Neuron (in vitro differentiated cells): ENCODE results near the gene KLF15.

Experiments
- H2AFZ ChIP-seq: one replicate; pipeline ENCODE4 v1.6.1; 2013; ENCODE audit warnings: low read depth, mild to moderate bottlenecking, inconsistent platforms, low read length, moderate library complexity
- H3K27me3 ChIP-seq: one replicate; pipeline ENCODE4 v1.6.1; 2013; ENCODE audit warnings: low read length; ENCODE audit not compliant: insufficient read depth
- H3K36me3 ChIP-seq: one replicate; pipeline ENCODE4 v1.6.1; 2013; ENCODE audit warnings: low read length; ENCODE audit not compliant: insufficient read depth
- H3K4me1 ChIP-seq: one replicate; pipeline ENCODE4 v1.6.1; 2013; ENCODE audit warnings: low read length; ENCODE audit not compliant: insufficient read depth
- H3K4me3 ChIP-seq: 2 replicates; pipeline ENCODE4 v1.5.1; 2013; ENCODE audit warnings: mild to moderate bottlenecking, low read length, moderate library complexity
- H3K9me3 ChIP-seq: one replicate; pipeline ENCODE4 v1.6.1; 2013; ENCODE audit warnings: low read length

The KLF15 gene

DNA sequence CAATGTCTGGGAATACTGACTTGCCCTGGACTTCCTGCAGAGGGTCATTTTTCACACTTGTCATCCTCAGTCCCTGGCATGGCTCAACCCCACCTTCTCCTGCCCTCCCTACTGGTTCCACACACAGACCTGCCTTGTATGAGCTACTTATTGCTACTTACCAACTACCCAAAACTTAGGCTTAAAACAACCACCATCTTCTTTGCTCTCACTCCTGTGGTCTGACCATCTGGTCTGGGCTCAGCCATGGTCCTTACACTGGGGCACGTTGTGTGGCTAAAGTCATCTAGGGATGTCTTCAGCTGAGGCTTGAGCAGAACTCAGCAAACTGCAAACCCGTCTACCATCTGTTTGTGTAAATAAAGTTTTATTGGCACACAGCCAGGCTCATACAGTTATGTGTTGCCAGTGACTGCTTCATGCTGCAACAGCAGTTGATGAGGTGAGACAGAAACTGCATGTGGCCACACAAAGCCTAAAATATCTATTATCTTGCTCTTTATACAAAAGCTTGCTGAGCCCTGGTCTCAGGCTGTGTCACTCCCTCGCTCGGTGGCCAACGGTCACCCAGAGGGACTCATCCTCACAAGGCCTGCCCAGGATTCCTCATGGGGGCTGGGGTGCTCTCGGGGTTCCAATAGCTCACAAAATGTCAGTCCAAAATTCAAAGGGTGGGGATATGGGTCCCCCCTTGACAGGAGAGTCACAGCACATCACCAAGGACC lies 43.5 kb downstream of the KLF15 start:
- H3K36me3 ChIP-seq = no peaks in the 10 kb centered on the region
- no peaks in the 10 kb centered on the region for H3K27me3 ChIP-seq
- no peak overlapping the region for H3K4me3 ChIP-seq
- H3K4me1 ChIP-seq = peaks cover 5% of the 10 kb centered on the region
- peaks cover 3% of the 10 kb centered on the region for H3K9me3 ChIP-seq
- H2AFZ ChIP-seq = no peak overlapping the region

GRCh38 chr3:126313166-126313565 lies 44.0 kb downstream of the KLF15 start:
- no peaks in the 10 kb centered on the region for H3K27me3 ChIP-seq
- no peaks in the 10 kb centered on the region for H3K36me3 ChIP-seq
- peaks cover 5% of the 10 kb centered on the region for H3K4me1 ChIP-seq
- peaks cover 3% of the 10 kb centered on the region for H3K9me3 ChIP-seq
- no peak overlapping the region for H3K4me3 ChIP-seq
- H2AFZ ChIP-seq = no peak overlapping the region

DNA sequence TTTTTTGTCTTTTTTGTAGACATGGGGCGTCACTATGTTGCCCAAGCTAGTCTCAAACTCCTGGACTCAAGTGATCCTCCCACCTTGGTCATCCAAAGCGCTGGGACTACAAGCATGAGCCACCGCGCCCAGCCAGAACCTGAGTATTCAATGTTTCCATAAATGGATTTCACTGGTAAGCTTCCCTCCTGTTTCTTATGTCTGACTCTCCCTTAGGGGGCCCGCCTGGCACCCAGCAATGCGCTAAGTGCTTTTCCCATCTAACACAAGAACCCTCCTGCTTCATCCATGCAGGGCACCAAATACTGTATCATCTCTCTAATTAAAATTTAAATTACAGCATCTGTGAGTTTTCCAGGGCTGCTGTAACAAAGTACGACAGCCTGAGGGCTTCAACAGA lies 44.9 kb downstream of the KLF15 start:
- Histone ChIP-seq H3K36me3 (no peaks in the 10 kb centered on the region), H3K9me3 (peaks cover 3% of the 10 kb centered on the region), H2AFZ (no peak overlapping the region), H3K4me3 (no peak overlapping the region), H3K27me3 (no peaks in the 10 kb centered on the region), H3K4me1 (peaks cover 5% of the 10 kb centered on the region)

DNA sequence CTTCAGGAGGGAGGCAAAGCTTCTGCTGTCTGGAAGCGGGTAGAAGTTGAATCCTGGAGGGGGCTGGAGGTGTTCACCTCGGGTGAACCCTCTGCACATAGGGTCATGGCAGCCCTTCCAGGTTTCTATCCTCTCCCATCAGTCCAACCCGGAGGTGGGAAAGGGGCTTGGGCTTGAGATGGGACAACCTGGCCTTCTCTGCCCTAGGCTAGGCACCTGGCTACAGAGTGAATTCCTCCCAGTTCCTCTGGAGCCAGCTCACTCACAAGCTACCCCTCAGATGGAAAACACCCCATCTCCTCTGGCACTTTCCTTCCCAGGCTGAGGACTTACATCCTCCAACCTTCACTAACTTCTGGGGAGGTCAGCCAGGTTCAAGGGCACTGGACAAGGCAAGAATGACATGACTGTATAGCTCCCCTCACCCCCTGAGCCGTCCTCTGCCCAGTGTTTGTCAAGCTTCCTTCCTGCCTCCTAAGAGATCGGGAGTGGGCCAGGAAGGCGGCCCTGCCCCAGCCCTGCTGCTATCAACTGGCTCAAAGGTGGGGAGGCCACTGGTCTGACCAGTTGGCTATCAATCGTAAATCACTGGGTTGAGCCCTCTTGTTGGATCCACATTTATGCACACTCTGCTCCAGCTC lies 45.8 kb downstream of the KLF15 start:
- no peak overlapping the region for H3K4me3 ChIP-seq
- no peaks in the 10 kb centered on the region for H3K27me3 ChIP-seq
- H3K4me1 ChIP-seq = peaks cover 5% of the 10 kb centered on the region
- peaks cover 3% of the 10 kb centered on the region for H3K9me3 ChIP-seq
- no peaks in the 10 kb centered on the region for H3K36me3 ChIP-seq
- H2AFZ ChIP-seq = no peak overlapping the region

GRCh38 chr3:126310816-126311215 lies 46.4 kb downstream of the KLF15 start:
- no peak overlapping the region for H2AFZ ChIP-seq
- H3K36me3 ChIP-seq = no peaks in the 10 kb centered on the region
- H3K4me3 ChIP-seq = no peak overlapping the region
- H3K27me3 ChIP-seq = no peaks in the 10 kb centered on the region
- H3K9me3 ChIP-seq = peaks cover 3% of the 10 kb centered on the region
- peaks cover 4% of the 10 kb centered on the region for H3K4me1 ChIP-seq

DNA sequence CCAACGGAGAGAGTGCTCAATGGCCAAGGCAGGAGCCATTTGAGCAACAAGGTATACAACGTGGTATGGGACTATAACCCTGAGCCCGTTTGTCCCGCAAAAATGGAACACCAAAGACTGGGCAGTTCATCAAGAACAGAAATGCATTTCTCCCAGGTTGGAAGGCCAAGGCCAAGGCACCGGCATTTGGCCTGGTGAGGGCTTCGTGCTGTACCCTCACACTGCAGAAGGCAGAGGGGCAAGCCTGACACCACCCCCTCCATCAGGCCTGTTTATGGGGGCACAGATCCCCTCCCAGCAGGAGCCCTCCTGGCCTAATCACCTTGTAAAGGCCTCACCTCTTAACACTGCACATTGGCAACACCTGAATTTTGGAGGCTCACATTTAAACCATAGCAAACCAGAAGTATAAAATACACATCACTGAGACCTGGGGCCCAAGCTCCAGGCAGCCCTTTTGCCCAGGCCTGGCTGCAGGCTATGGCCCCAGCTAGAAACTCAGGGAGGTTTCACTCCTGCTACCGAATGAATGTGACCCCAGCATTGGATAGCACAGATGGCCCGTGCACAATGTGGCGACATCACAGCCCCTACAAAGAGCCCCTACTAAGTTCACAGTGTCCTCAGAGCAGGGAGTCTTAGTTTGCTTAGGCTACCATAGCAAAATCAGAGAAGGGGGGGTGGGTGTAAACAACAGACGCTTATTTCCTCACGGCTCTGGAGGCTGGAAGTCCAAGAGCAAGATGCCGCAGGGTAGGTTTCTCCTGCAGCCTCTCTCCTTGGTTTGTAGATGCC lies 47.1 kb downstream of the KLF15 start:
- no peak overlapping the region for H2AFZ ChIP-seq
- peaks cover 3% of the 10 kb centered on the region for H3K9me3 ChIP-seq
- H3K4me3 ChIP-seq = no peak overlapping the region
- no peaks in the 10 kb centered on the region for H3K4me1 ChIP-seq
- H3K36me3 ChIP-seq = no peaks in the 10 kb centered on the region
- no peaks in the 10 kb centered on the region for H3K27me3 ChIP-seq

DNA sequence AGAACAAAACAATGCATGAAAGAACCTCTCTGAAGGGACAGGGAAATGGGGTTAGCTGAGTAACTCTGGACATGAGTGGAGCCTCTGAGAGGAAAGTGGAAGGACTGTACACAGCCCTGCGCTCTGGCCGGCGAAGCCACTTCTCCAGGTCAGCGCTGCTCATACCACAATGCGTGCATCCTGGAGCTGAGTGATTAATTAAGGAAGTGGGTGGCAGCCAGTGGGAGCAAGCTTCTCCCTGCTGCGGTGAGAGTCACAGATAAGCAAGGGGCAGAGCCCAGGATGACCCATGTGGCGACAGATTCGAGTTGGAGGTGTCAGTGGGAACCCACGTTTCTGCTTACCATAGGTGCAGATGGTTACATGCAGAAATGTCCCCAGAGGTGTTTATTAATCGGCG lies 48.0 kb downstream of the KLF15 start:
- H3K4me3 ChIP-seq = no peak overlapping the region
- H2AFZ ChIP-seq = no peak overlapping the region
- no peaks in the 10 kb centered on the region for H3K4me1 ChIP-seq

GRCh38 chr3:126308394-126309125 lies 48.6 kb downstream of the KLF15 start:
- Histone ChIP-seq H3K27me3 (no peaks in the 10 kb centered on the region), H3K36me3 (no peaks in the 10 kb centered on the region), H3K4me3 (no peak overlapping the region), H3K9me3 (peaks cover 2% of the 10 kb centered on the region), H3K4me1 (no peaks in the 10 kb centered on the region), H2AFZ (no peak overlapping the region)

More for the DNA sequence above, 48.0 kb downstream of the KLF15 start:
- no peaks in the 10 kb centered on the region for H3K36me3 ChIP-seq
- peaks cover 3% of the 10 kb centered on the region for H3K9me3 ChIP-seq
- no peaks in the 10 kb centered on the region for H3K27me3 ChIP-seq

DNA sequence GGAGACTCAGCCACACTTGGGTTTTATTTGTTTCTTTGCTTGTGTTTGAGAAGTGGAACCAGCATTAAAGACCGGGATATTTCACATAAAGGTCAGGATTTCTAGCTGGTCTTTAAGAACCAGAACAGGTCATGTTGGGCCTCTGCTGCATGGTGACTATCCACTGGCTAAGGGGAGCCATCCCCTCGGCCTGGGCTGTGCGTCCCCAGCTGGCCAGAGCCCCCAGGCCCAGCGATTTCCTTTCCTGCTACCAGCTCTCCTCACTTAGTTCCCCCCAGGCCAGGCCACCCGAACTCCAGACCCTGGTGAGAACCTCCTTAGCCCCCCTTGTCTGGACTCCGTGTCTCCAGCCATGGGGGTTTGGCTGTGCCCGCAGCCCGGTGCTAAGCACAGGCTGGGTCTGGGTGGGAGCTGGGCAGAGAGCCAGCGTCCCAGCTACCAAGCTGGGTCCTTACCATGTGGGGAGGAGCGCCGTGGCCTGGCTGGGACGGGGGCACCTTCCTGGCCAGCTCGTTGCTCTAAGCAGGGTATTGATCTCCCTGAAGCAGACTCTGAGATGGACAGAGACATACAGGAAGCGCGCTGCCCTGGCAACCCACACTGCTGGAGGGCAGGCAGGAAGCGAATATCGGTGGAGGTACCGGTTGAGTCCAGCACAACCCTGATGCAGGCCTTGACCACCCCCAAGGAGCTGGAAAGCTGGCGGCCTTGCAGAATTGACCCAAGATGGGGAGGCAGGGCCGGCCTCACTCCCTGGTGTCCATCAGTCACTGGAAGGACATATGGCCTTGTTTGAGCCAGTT lies 49.4 kb downstream of the KLF15 start:
- H2AFZ ChIP-seq = no peak overlapping the region
- H3K4me3 ChIP-seq = no peak overlapping the region
- H3K27me3 ChIP-seq = no peaks in the 10 kb centered on the region

GRCh38 chr3:126306888-126307482 lies 50.2 kb downstream of the KLF15 start:
- no peaks in the 10 kb centered on the region for H3K9me3 ChIP-seq
- H2AFZ ChIP-seq = no peak overlapping the region
- H3K4me3 ChIP-seq = no peak overlapping the region
- no peaks in the 10 kb centered on the region for H3K36me3 ChIP-seq
- H3K4me1 ChIP-seq = no peaks in the 10 kb centered on the region
- no peaks in the 10 kb centered on the region for H3K27me3 ChIP-seq

More for the DNA sequence above, 49.4 kb downstream of the KLF15 start:
- Histone ChIP-seq H3K36me3 (no peaks in the 10 kb centered on the region), H3K9me3 (no peaks in the 10 kb centered on the region), H3K4me1 (no peaks in the 10 kb centered on the region)

DNA sequence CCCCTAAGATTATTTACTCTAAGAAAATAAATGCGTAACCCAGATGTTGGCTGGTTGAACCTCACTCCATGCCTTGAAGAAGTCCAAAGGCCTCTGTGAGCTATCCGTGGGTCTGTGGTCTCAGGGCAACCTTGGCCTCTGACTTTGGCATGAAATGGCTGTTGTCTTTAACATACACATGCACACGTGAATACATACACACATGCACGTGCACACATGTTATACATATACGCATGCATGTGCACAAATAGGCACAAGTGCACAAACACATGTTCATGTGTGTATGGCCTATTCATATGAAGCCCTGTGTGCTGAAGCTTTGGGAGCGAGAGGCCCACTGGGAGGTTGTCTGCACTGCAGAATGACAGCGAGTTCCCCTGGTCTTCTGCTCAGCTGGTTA lies 50.8 kb downstream of the KLF15 start:
- H3K27me3 ChIP-seq = no peaks in the 10 kb centered on the region
- H3K4me1 ChIP-seq = no peaks in the 10 kb centered on the region
- no peak overlapping the region for H3K4me3 ChIP-seq
- H3K9me3 ChIP-seq = no peaks in the 10 kb centered on the region
- no peak overlapping the region for H2AFZ ChIP-seq
- no peaks in the 10 kb centered on the region for H3K36me3 ChIP-seq

GRCh38 chr3:126305427-126305826 lies 51.8 kb downstream of the KLF15 start:
- H3K9me3 ChIP-seq = no peaks in the 10 kb centered on the region
- H2AFZ ChIP-seq = no peak overlapping the region
- H3K4me3 ChIP-seq = no peak overlapping the region
- no peaks in the 10 kb centered on the region for H3K4me1 ChIP-seq
- no peaks in the 10 kb centered on the region for H3K36me3 ChIP-seq
- no peaks in the 10 kb centered on the region for H3K27me3 ChIP-seq
